Melanocyte of skin (primary cell): ENCODE measurements around the gene TBPL2. TPM values are rescaled to one million over a fixed set of nuclear protein-coding genes. Genes with fewer than 3 reads are reported as not detected.

Source experiments
- small RNA-seq, 2 donors: library from RNA; depleted of rRNA; stranded (forward); fragments of <200 nt; gene quantifications; one replicate each; pipeline ENCODE3, GENCODE V24; 2012
- total RNA-seq, 2 donors: library from RNA; depleted of rRNA; stranded (reverse); fragments of >200 nt; gene quantifications; 2 replicates each; pipeline ENCODE4 v1.2.3, GENCODE V29; 2012

TBPL2 gene
- total RNA-seq = not detected

GRCh38 chr14:55440385-55440784, at the start of gene TBPL2:
Gene TBPL2 (minus strand): TSS chr14:55440616. CDS start chr14:55440449, 167 bp downstream.

GRCh38 chr14:55411426-55412389, 28.7 kb downstream of the TBPL2 start, which contains the start of gene ATG14:
Gene ATG14 (minus strand): TSS chr14:55411830. CDS start chr14:55411822, 8 bp downstream.

Small RNAs within 50 kb of the gene (small RNA-seq; reads per million reads assigned to genes)
- gene AL356801.1 = 0 reads per million in 2 donors

Other genes with a start within 250 kb of the TBPL2 start
- 10 to 100 TPM; 25.5 to 43.3 TPM for gene DLGAP5, start 249.0 kb downstream of the TBPL2 start, total RNA-seq
- 10 to 100 TPM; 19.6 to 23.3 TPM for gene FBXO34, start 169.2 kb downstream of the TBPL2 start, total RNA-seq
- gene ATG14, start 28.8 kb downstream of the TBPL2 start, total RNA-seq = 10 to 100 TPM; 11.0 TPM
- 10 to 100 TPM; 53.6 to 57.8 TPM for gene KTN1, start 139.6 kb upstream of the TBPL2 start, total RNA-seq